ENCODE data around the gene ZIC3.

DNA sequence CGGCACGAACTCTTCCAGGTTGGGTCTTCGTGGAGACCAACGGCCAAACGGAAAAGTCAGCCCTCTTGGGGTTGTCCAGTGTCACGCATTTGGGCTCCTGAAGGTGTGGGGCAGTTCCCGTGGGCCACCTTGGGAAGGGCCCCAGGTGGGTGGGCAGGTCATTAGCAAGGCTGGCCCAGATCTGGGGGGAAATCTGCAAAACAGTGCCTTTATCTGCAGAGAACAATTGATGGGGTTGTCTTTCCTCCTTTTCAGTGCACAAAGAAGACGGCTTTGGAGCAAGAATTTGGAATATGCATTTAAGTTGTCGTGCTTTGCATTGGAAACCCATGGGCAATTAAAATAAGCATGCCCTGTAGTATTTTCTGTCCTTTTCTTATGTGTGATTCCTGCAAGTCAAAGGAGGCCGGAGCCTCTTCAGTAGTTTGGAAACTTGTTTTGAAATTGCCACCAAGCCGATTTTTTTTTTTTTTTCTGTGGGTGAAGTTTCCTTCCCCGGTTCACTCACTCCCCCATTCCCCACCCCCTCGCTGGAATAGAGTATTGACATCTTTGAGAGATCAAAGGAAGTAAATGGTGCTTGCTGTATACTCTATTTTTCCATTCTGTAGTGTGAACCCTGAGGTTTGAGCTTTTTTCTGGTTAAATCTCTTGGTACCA is 9.8 kb downstream of the ZIC3 start:
- TF ChIP-seq, protein P1, sequence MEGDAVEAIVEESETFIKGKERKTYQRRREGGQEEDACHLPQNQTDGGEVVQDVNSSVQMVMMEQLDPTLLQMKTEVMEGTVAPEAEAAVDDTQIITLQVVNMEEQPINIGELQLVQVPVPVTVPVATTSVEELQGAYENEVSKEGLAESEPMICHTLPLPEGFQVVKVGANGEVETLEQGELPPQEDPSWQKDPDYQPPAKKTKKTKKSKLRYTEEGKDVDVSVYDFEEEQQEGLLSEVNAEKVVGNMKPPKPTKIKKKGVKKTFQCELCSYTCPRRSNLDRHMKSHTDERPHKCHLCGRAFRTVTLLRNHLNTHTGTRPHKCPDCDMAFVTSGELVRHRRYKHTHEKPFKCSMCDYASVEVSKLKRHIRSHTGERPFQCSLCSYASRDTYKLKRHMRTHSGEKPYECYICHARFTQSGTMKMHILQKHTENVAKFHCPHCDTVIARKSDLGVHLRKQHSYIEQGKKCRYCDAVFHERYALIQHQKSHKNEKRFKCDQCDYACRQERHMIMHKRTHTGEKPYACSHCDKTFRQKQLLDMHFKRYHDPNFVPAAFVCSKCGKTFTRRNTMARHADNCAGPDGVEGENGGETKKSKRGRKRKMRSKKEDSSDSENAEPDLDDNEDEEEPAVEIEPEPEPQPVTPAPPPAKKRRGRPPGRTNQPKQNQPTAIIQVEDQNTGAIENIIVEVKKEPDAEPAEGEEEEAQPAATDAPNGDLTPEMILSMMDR (IDR thresholded peaks at IDR 0.05 in 2 of 3, conservative IDR thresholded peaks at IDR 0.05 in 1 of 3; ENCODE audit: borderline replicate concordance in 1 of 3, insufficient read depth in 1 of 3, low read depth in 2 of 3, low read length in 2 of 3), result no peak
- TF ChIP-seq POLR2AphosphoS5 (IDR thresholded peaks at IDR 0.05; ENCODE audit: low read depth, low read length), result no peak
- TF ChIP-seq EZH2phosphoT487 (IDR thresholded peaks at IDR 0.05; ENCODE audit: borderline replicate concordance), result no peak
- TF ChIP-seq EGR1 (IDR thresholded peaks at IDR 0.05; ENCODE audit: low read depth), result no peak
- no peak for TF ChIP-seq CEBPB (IDR thresholded peaks at IDR 0.05; ENCODE audit: low read depth)
- no peak for TF ChIP-seq TCF7L2 (IDR thresholded peaks at IDR 0.05; ENCODE audit: borderline replicate concordance, extremely low read depth, insufficient read depth, insufficient read length)
- TF ChIP-seq POLR2A (IDR thresholded peaks at IDR 0.05; ENCODE audit: borderline replicate concordance, extremely low read depth, insufficient read depth, insufficient read length), result no peak
- TF ChIP-seq FOSL1 (IDR thresholded peaks at IDR 0.05; ENCODE audit: low read depth), result no peak
- TF ChIP-seq, protein P2, sequence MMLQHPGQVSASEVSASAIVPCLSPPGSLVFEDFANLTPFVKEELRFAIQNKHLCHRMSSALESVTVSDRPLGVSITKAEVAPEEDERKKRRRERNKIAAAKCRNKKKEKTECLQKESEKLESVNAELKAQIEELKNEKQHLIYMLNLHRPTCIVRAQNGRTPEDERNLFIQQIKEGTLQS (IDR thresholded peaks at IDR 0.05), result no peak
- no peak for TF ChIP-seq EZH2 (IDR thresholded peaks at IDR 0.05)

Measured in HCT116 (cell line).